Suppressor macrophage treated with lipopolysaccharide for 1 hour (primary cell): ENCODE data around the gene USP10.
A peak's percentile ranks its signal among the peaks of the same experiment; 100 is the strongest.

Experiments
- DNase-seq, 3 donors: peaks; one replicate each; pipeline ENCODE4 v3.0.0-alpha.2; 2020 to 2022

Gene USP10

GRCh38 chr16:84810518-84811273, 110.9 kb downstream of the USP10 start:
- DNase-seq: peak; percentile 77 to 92 (median 79)

DNA sequence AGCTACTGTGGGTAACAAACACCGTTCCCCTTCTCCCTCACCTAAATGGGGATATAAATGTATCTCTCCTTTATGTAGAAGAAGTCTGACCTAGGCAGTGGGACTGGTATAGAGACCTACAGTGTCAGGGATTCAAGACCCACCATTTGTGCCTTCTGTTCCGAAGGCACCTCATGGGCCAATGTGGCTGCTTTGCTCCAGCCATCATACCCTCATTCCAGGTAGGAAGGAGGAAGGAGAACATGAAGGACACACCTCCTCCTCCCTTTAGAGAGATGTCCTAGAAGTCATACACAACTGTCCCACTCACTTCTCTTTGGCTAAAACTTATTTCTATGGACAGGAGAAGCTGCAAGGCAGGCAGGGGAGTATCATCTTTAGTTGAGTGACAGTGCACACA, 111.7 kb downstream of the USP10 start:
- DNase-seq: no peak

DNA sequence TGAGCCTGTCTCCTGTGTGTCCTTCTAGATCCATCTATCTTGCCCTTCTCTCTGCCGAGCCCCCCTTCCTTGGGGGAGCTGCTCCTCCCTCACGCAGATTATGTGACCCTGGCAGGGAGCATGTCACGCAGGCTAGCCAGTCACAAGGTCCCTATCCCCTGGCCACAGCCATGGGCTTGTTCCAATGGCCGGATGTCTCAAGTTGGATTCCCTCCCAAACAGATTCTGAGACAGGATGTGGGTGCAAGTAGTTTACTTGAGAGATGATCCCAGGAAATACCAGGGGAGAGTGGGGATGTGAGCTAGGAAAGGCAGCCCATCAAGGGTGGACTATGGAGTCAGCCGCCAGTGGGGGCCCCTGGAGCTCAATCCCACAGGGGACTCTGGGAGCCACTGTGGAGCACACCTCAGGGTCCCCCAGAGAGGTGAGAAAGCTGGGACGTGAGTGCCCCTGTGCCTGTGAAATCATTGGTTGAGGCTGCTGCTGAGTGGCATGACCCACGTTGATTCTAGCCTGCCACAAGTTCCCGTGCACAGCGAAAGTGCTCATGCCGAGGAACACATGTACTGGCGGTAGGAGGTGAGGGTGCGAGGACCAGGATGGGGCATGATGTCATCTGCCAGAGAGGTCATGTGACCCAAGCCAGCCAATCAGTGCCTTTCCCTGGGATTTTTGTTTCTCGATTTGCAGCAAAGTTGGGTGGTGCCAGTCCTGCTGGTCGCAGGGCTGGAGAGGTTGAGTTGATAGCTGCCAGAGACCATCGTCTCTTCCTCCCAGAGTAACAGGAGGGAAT, 113.5 kb downstream of the USP10 start:
- DNase-seq: no peak

- no peak for DNase-seq
Measured at GRCh38 chr16:84815462-84815861, 115.7 kb downstream of the USP10 start.

DNA sequence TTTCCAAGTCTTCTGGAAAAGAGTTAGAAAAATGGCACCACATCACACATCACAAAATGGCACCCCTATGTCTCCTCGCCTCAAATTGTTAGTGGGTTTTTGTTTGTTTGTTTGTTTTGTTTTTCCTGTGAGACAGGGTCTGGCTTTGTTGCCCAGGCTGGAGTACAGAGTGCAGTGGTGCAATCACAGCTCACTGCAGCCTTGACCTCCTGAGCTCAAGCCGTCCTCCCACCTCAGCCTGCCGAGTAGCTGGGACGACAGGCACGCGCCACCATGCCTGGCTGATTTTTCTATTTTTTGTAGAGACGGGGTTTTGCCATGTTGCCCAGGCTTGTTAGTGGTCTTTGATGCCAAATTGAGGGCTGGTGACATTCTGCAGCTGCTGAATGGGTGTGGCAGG, 116.2 kb downstream of the USP10 start:
- no peak for DNase-seq

DNA sequence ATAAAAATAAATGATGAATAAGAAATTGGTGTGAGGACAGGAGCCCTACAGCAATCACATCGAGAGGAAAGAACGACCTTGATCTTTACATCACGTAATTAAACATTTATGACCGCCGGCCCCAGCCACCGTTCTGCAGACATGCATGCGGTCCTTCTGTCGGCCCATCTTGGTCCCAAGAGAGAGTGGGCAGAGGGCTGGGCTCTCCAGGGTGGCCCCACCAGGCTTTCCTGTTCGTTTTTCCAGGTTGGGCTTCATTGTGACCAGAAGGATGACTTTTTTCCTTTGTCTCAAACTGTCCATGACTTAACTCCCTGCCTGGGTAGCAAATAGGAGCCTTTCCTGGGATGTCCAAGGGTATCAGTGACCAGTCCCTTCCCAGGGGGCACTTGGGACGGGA, 116.7 kb downstream of the USP10 start:
- no peak for DNase-seq

- no peak for DNase-seq
Measured at GRCh38 chr16:84817206-84817605, 117.4 kb downstream of the USP10 start.

GRCh38 chr16:84817613-84818012, 117.8 kb downstream of the USP10 start:
- no peak for DNase-seq

DNA sequence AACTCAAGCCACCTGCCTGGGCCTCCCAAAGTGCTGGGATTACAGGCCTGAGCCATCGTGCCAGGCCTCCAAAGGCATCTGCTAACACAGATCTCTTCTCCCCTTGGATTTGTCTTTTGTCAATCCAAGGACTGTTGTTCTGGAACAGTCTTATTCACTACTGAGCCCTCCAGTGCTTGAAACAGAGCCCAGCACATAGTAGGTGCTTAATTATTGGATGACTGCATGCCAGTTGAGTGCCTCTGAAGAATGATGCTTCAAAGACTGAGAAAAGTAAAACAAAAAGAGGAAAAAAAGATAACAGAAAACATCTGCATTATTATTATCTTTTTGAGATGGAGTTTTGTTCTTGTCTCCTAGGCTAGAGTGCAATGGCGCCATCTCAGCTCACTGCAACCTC, 118.3 kb downstream of the USP10 start:
- no peak for DNase-seq

DNA sequence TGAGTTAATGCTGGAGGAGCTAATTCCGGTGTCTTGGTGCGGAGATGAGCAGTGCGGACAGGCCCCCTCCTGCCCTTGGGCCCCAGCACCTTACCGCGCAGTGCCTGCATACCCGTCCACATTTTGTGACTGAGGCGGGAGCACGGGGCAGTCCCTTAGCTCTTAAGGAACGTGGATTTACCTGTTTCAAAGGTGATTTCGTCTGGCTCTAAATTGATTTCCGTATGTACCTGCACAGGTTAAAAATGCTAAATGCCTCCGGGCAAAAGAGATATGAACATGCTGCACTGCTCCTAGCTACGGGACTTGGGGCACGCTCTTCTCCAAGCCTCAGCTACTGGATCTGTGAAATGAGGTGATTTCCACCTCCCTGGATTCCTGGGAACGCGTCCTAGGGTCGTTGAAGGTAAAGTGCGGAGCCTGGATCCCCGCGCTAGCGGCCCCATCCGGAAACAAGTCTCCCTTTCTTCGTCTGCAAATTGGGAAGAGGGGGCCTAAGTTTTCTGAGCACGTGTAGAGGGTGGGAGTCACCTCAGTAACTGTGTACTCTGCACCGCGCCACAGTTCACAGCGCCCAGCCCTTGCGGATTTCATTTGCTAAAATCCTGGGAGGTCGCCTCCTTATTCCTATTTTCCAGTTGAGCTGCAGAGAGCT, 119.3 kb downstream of the USP10 start:
- no peak for DNase-seq

DNA sequence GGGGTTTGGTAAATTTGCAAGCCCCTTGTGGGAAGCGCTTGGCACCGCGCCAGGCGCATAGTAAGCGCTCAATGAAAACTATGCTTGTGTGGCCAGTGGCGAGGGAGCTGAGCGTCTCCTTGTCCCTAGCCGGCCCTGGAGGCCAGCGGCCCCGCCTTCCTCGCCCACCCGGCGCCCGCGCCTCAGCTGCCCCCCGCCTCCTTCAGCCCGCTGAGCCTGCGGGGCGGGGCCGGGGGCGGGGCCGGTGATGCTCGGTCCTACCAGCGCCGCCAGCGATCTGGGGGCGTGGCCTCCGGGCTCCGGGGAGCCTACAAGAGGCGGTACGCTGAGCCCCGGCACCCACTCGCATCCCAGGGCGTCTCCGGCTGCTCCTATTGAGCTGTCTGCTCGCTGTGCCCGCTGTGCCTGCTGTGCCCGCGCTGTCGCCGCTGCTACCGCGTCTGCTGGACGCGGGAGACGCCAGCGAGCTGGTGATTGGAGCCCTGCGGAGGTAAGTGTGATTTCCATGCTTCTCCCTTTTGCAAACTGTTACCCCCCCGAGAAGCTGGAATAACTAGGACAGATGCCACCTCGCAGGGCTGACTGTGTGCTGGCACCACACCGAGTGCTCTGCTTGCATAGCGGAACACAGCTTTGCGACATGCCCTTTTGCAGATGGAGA, 120.0 kb downstream of the USP10 start, which contains the start of gene CRISPLD2:
Gene CRISPLD2 (plus strand): TSS at position 342 of the 661 bp plus-strand sequence. CDS start 18,511 bp downstream, outside the sequence.
- peak; percentile 94 to 98 (median 96) for DNase-seq

DNA sequence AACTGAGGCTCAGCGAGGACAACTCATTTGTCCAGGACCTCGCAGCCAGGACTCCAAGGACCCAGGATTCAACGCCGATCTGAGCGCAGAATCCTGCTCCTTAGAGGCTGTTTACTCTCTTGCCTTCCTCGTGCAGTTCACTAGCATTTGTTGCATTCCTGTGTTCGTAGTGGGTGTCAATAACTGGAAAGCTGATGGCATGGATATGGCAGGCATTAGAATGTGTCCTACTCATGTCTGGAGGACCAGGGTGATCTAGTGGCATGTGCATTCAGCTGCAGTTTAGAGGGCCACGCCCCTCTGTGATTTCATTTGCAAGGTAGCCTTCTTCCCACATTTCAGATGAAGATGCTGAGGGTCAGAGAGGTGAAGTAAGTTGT, 120.5 kb downstream of the USP10 start:
- no peak for DNase-seq

GRCh38 chr16:84820771-84821170, 121.0 kb downstream of the USP10 start:
- DNase-seq: no peak

DNA sequence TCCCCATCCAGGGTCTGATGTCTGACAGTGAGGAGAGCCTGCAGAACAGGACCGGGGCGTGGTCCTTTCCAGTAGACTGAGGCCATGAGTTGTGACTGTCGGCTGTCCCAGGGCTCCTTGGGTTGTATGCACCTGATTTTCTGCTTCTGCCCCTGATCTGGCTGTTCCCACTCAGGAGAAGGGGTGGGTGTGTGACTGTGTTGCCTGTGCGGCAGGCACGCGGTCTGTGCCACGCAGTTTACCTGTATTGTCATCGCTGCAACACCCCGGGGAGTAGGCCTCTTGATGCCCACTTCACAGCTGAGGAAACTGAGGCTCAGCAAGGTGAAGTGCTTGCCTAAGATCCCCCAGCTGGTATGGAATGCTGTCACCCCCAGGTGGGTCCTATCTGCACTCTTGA, 121.4 kb downstream of the USP10 start:
- DNase-seq: no peak

GRCh38 chr16:84821728-84822689, 122.2 kb downstream of the USP10 start:
- peak; percentile 50 to 61 (median 60) for DNase-seq

- no peak for DNase-seq
Measured at GRCh38 chr16:84822990-84823389, 123.2 kb downstream of the USP10 start.

DNA sequence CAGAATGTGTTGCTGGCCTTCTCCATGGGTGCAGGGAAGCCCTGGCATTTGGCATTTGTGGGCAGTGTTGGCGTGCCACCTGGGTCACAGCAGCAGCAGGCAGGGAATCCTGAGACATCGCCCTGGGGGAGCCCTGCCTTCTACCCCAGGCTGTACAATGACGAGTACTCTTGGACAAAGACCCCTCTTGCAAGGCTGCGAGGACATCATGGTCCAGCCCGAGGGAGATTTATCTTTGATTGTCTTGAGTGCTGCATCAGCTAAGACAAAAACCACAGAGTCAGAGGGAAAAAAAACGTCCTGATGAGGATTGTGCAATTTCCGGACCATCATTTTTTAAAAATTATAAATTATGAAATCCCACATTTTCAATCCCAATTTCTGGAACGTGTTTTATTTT, 123.7 kb downstream of the USP10 start:
- DNase-seq: peak in 2 of 3 donors; percentile 27 to 42

DNA sequence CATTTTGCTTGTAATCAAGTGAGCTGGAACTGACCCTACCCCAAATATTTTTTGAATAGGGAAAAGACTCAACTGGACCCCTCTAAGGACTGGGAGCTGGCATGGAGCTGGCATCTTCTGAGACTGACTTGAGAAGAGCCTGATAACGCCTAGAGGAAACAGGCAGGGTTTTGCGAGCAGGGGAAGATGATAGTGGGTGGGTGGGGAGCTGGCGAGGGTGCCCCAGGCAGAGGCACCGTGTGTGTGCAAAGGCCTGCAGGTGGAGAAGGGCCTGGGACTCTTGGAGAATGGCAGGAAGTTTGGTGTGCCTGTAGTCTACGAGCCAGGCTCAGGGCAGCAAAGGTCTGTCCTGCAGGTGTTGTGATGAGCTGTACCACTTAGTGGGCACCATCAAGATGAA, 124.1 kb downstream of the USP10 start:
- no peak for DNase-seq

GRCh38 chr16:84825896-84826557, 126.2 kb downstream of the USP10 start:
- no peak for DNase-seq

GRCh38 chr16:84826558-84826941, 126.8 kb downstream of the USP10 start:
- DNase-seq: peak; percentile 30 to 53 (median 35)

- peak; percentile 25 to 52 (median 48) for DNase-seq
Measured at GRCh38 chr16:84827131-84827574, 127.4 kb downstream of the USP10 start.
